ENCODE measurements around the gene JPH3.
"Not testable (repeated sequence)": the region's sequence is repeated elsewhere in the genome, so short reads cannot be mapped to it uniquely, and the experiment has no call there.

JPH3 gene

DNA sequence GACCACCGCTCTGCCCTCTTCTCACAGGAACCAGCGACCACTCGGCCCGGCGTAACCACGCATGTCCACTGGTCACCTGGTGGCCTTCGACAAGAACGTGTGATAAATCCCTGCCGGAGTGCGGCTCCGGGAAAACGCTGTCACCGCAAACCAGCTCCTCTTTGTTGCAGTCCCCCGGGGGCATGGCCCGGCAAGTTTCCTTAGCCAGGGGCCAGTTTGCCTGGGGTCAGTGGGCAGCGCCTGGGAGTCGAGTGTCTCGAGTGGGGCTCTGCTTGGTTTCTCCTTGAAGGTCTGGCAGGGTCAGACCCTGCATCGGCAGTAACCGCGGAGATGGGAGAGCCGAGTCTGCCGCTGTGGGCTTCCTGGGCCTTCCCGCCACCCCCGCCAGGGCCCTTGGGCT is 52.5 kb downstream of the JPH3 start:
- no peak for DNase-seq (ENCODE audit: low spot score)

DNA sequence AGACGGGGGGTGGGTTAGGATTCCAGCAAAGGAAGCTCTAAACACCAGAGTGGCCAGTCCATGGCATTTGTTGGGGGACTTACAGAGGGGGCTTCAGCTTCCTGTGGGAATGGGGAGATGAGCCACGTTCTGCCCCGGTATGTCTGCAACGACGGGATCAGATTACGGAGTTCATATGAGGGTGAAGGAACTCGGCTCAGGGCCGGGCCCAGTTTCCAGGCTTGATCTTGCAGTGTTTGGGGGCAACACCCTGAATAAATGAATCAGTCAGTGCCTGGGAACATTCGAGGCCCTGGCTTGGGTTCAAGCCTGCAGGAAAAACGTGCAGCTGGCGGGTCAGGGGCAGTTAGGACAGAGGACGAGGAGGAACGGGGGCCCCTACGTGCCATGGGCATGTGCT is 54.0 kb downstream of the JPH3 start:
- DNase-seq (ENCODE audit: low spot score) = no peak

DNA sequence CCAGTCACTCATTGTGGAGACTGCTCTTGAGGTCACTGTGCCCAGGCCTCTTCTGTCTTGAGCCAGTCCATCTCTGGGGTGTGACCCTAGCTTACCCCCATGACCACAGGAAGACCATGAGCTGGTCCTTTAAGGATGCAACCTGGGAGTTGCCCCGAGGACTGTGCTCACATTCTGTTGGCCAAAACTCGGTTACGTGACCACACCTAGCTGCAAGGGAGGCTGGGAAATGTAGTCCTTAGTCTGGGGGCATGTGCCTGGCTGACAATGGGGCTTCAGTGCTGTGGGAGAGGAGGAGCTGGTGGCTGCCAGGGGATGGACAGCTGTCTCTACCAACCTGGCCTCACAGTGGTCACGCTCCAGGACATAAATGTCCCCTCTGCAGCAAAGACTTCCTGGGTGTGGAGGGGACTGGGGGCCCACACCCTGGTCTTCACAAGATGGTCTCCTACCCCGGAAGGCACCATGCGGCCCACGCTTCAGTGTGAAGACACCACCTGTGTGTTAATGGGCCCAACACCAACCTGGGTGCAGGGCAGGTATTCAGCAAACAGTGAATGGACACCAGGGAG is 55.4 kb downstream of the JPH3 start:
- DNase-seq (ENCODE audit: low spot score) = no peak

DNA sequence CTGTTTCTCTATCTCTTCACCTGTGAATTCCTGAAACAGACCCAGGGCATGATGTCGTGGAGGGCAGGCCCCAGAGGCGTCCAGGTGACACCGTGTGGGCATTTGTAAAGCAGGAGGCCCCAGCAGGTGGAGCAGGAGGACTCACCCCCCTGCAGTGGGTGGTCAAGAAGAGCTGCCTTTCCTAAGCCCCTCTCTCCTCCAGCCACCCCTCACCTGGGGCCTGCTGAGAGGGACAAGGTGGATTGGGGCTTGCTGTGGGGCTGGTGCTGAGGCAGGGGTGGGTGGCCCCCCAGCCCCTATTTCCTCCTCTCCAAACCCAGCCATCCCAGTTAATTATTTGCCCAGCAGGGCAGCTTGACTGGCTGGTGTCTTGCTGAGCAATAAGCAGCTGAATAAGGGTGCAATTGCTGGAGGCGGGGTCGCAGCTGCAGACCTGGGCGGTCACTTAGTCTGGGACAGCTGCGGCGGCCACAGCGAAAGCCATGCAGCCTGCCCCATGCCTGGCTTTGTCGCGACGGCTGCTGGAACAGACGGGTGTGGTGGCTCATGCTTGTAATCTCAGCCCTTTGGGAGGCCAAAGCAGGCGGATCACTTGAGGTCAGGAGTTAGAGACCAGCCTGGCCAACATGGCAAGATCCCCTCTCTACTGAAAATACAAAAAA is 56.4 kb downstream of the JPH3 start:
- no peak for DNase-seq (ENCODE audit: low spot score)

DNA sequence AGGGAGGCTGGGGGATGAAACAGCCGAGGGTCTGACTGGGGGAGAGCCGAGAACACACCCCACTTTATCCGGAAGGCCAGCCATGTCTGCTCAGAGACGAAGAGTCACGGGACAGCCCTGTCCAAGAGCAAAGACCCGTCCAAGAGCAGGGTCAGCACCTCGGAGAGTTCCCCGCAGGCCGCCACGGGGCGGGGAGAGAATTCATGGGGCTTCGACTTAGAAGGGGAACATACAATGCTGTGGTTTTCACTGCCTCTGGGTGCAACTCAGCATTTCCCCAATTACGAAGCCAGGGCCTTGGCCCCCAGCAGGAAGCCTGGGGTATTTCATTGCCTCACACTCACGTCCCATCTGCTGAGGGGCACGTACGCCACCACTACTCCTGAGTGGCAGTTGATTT is 59.3 kb downstream of the JPH3 start:
- DNase-seq (ENCODE audit: low spot score) = peak; percentile 37

DNA sequence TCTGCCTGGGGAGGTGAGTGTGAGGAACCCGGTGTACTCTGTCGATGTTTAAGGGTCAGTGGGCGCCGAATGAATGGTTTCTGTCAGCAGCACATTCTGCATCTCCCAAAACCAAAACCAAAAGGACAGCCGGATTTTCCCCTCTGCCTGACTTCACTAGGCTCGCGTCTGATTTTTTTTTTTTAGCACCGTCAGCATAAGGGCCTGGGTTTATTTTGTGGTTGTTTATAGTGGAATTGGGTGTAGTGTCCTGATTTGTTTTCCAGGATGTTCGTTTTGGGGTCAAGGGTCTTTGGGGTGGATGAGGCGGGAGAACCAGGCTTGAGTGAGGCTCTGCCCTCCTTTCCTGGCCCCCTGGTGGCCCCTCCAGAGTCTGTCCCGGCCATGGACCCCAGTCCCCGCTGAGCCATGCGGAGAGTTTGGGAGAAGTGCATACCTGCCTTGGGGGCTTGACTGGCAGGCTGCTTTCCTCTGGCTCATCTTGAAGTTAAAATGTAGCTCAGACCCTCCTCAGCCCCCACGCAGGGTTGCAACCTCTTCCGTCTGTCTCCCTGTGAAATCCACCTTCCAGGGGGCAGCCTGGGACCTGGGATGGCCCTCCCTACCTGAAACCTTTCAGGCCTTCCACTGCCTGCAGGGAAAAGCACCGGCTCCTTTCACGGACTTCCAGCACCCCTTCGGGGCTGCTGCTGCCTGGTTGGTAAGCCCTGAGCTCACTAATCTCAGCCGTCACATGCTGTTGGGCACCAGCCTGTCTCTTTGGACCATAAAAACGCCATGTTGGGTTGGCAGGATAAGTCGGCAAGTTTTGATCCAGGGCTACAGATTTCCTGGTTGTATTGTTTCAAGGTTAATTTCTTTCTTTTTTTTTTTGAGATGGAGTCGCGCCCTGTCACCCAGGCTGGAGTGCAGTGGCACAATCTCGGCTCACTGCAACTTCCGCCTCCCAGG is 60.2 kb downstream of the JPH3 start:
- DNase-seq (ENCODE audit: low spot score) = no peak

DNA sequence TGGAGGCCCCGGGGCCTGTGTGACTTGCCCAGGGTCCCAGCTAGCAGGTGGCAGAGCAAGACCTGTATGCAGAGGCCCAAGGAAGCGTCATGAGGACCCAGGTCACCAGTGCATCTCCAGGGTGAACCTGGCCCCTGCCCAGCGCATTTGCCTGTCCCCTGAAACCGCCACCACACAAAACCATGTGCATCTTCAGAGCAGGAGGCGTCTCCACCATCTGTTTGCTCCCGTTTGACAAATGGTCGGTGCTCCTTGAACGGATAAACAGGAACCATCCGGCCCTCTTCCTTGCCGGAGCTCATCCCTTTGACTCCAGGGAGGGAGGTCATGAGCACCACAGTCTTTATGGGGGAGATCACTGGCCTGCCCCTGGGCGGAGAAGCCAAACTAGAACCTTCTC is 62.5 kb downstream of the JPH3 start:
- no peak for DNase-seq (ENCODE audit: low spot score)

DNA sequence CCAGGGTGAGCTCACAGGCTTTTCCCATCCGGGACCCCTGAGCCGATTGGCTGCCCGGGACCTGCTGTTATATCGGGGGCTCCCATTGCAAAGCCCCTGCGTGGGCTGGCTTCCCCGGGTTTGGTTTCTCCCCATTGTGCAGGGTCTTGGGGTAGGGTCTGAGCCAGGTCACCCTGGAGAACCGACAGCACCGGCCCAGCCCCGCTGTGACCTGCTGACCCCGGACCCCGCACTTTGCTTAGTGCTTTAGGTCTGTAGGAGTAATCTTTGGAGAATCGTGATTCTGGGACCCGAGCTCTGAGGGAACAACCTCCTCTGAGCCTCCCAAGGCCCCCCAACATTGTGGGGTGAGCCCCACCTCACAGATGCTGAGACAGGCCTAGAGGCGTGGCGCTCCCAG is 62.9 kb downstream of the JPH3 start:
- no peak for DNase-seq (ENCODE audit: low spot score)

DNA sequence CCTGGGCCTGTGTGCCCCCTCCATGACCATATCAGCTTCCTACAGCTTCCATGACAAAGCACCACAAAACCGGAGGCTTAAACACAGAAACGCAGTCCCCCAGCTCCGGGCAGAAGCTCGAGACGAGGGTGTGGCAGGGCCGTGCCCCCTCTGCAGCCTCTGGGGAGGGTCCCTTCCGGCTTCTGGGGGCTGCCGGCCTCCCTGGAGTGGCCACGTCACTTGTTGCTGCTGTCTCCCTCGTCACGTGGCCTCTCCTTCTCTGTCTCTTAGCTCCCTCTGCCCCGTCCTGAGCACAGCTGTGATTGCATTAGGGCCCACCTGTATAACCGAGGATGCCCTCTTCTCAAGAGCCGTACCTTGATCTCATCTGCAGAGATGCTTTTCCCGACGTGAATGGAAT is 64.6 kb downstream of the JPH3 start:
- DNase-seq (ENCODE audit: low spot score) = no peak

DNA sequence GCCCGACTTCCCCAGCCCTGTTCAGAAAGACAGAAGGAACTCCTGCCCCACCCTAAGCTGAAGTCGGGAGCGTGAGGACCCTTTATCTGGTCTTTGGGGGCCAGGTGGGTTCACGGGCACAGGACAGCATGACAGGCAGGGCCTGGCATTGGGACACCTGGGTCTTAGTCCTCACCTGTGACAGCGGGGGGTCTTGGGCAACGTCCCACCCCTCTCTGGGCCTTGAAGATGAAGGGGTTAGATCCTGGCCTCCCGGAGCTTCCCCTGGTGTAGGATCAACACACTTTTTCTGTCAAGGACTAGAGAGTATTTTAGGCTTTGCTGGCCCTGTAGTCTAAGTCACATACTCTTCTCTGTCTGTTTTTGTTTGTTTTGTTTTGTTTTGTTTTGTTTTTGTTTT is 65.1 kb downstream of the JPH3 start:
- no peak for DNase-seq (ENCODE audit: low spot score)

DNA sequence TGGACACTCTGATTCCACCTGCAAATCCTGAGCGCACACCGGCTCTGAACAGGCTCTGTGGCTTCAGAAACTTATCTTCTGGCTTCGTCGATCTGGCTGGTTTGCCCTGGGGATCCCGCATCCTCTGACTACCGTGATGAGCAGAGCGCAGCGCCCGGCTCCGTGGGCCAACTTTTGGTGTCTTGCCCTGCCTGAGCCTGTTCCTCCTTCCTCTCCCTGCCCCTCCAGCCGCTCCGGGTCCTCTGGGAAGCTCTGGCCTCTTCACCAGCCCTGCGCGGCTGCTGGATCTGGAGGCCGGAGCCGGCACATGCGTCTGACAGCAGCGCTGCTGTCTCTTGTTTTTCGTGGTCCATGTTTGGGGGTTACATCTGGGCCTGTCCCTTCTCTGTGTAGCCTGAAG is 65.6 kb downstream of the JPH3 start:
- DNase-seq (ENCODE audit: low spot score) = no peak

DNA sequence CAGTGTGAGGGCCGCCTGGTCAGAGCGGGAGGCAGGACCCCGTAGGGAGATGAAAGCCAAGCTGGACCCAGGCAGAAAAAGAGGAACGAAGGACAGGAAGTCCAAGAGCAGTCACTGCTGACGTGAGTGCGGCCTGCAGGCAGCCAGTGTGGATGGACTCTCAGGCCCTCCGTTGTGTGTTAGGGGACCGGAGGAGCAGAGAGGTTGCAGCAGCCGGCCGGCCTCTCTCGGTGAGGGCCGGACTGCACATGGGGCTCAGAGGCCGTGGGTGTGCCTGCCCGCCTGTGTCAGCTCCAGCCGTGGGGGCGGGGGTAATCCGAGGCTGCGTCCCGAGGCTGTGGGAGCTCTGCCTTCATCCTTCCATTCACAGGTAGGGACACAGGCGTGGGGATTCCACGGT is 67.4 kb downstream of the JPH3 start:
- DNase-seq (ENCODE audit: low spot score) = no peak

DNA sequence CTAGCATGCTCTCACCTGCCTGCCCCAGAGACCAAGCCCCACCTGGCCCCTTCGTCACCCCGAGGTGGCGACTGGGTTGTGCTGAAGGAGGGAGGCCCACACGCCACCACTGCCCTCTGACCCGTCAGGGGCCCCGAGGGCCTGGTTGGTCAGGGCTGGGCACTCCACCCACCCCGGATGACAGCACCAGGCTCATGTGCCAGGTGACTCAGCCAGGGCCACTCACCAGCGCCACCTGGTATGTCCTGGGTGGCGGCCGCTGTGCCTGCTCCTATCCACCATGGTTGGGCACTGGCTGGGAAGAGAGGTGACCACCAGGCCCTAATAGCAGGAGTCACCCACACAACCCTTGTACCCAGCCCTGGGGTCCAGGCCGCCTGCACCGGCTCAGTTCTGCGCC is 68.9 kb downstream of the JPH3 start:
- DNase-seq (ENCODE audit: low spot score) = no peak

DNA sequence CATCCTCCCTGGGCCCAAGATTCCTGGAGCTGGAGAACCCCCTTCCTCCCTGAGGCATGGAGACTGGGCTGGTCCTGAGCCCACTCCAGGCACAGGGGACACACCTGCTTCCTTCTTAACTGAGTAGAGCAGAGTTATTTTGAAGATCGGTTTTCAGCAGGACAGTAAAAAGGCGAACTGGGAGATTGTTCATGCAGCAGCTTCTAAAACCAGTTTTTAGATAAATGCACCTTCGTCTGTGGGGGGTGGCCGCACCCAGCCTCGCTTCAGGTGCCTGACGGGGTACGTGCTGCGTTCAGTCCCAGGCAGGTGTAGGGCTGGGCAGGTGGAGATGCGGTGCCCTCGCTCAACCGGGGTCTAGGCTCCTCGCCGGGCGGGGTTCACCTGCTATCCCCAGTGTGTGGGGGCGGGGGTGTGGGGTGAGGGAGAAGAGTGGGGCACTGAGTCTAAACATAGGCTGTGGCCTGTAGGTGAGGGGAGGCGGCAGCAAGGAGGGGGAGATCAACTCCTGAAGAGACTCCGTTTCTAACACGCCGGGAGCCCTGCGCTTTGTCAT is 69.5 kb downstream of the JPH3 start:
- DNase-seq (ENCODE audit: low spot score) = no peak

DNA sequence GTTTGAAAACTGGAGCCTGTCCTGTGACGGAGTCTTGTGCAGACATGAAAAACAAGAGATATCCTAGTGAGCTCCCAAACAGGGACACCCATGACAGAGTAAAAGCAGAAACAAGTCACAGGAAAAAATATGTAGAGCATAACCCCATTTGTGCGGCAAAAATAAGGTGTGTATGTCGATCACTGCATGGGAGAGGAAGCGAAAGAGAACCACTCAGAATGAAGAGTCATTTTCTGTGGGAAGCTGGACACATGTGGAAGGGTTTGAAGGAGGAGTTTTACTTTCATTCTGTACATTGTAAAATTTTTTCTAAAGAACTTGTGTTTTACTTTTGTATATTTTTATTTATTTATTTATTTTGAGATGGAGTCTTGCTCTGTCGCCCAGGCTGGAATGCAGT is 72.1 kb downstream of the JPH3 start:
- no peak for DNase-seq (ENCODE audit: low spot score)

DNA sequence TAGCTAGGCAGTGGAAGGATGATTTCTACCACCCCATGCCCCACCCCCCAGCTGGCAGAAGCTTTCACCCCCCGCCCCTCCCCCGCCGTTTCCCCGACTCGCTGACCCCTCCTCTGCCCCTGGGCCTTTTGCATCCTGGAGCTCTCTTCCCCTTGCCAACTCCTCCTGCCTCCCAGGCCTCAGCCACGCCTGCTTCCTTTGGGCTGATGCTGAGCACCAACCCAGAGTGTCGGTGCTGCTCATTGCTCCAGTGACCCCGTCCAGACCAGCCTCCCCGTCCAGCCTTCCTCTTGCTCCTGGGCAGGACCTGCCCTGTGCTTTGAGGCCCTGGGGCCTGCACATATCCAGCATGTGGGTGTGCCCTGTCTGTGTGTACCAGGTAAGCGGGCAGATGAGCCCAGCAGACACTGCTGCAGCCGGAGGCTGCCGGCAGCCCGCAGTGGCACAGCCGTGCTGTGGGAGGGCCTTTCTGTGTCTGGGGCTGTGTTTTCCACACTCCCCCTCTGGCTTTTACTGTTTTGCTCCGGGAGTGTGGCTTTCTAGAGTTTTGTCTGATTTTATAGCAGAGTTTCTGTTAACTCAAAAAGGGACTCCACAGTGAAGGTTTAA is 72.9 kb downstream of the JPH3 start:
- no peak for DNase-seq (ENCODE audit: low spot score)

DNA sequence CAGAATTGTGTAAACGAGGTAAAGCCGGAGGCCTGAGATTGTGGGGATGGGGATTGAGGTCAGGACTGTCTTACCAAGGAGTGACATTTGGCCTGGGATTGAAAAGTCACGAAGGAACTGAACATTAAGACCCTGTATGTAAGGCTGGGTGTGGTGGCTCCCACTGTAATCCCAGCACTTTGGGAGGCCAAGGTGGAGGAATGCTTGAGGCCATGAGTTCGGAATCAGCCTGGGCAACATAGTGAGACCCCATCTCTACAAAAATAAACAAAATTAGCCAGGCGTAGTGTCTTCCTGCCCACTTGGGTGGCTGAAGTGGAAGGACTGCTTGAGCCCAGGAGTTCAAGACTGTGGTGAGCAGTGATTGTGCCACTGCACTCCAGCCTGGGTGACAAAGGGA is 75.5 kb downstream of the JPH3 start:
- no peak for DNase-seq (ENCODE audit: low spot score)

DNA sequence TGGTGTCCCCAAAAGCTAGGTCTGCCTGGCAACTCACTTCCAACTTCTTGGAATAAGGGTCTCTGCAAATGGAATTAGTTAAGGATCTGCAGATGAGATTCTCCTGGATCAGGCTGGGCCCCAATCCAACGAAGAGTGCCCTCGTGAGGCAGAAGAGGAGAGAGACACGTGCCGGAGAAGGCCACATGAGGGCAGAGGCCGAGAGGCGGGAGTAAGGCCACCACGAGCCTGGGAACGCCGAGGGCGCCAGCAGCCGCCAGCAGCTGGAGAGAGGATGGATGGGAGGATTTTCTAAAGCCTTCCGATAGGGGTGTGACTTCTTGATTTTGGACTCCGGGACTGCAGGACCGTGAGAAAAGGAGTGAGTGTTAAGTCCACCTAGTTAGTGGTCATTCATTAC is 76.3 kb downstream of the JPH3 start:
- DNase-seq (ENCODE audit: low spot score) = no peak

DNA sequence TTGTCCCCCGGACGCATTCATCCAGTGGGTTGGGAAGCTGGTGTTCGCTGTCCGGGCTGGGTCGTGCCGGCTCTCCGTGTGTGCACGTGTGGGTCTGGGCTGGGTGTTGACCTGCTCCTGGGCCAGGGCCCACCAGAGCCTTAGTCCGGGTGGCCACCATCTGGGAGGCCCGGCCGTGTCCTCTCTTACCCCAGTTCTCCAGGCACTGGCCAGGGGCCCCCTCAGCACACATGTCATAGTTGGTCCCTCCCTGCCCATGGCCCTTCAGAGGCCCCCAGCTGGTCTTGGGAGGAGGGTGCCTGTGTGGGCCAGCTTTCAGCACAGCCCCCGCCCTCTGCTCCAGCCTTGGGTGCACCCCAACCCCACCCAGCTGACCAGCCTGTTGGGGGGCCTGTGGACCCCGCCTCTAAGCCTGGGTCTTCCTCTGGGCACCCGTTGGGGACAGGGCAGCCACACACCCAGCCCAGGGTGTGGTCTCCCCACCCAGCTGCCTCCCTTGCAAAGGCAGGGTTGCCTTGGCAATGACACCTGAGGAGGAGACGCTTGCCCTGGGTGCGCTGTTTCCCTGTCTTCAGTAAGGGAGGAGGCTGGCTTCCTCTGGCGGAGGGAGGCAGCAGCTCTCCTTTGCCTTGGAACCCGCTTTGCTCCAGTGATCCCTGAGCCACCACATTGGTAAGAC is 77.4 kb downstream of the JPH3 start:
- DNase-seq (ENCODE audit: low spot score) = no peak

DNA sequence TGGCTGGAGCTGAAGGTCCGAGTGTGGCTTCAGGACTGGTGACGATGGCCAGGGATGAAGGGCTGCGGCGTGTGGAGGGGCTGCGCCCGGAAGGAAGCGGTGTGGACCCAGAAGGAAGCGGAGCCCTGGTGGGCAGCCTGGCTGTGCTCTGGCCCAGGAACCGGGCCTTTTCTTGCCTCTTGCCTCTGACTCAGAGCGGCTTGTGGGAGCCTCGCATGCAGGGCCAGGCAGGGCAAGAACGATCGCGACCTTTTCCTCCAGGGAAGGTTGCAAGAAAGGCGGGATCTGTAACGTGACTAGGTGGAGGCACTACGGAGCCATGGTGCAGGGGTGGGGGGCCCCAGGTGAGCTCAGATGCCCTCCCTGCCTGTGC is 78.0 kb downstream of the JPH3 start:
- DNase-seq (ENCODE audit: low spot score) = no peak

DNA sequence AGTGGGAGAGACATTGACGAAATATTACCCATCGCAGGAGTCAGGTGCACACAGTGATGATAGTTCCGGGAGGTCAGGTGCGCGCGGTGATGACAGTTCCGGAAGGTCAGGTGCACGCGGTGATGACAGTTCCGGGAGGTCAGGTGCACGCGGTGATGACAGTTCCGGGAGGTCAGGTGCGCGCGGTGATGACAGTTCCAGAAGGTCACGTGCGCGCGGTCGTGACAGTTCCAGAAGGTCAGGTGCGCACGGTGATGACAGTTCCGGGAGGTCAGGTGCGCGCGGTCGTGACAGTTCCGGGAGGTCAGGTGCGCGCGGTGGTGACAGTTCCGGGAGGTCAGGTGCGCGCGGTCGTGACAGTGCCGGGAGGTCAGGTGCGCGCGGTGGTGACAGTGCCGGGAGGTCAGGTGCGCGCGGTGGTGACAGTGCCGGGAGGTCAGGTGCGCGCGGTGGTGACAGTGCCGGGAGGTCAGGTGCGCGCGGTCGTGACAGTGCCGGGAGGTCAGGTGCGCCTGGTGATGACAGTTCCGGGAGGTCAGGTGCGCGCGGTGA is 78.8 kb downstream of the JPH3 start:
- DNase-seq (ENCODE audit: low spot score) = not testable (repeated sequence)

All from COLO829 (cell line).